ENCODE measurements around the gene DNAI2.
A peak's percentile ranks its signal among the peaks of the same experiment; 100 is the strongest.

The DNAI2 gene

DNA sequence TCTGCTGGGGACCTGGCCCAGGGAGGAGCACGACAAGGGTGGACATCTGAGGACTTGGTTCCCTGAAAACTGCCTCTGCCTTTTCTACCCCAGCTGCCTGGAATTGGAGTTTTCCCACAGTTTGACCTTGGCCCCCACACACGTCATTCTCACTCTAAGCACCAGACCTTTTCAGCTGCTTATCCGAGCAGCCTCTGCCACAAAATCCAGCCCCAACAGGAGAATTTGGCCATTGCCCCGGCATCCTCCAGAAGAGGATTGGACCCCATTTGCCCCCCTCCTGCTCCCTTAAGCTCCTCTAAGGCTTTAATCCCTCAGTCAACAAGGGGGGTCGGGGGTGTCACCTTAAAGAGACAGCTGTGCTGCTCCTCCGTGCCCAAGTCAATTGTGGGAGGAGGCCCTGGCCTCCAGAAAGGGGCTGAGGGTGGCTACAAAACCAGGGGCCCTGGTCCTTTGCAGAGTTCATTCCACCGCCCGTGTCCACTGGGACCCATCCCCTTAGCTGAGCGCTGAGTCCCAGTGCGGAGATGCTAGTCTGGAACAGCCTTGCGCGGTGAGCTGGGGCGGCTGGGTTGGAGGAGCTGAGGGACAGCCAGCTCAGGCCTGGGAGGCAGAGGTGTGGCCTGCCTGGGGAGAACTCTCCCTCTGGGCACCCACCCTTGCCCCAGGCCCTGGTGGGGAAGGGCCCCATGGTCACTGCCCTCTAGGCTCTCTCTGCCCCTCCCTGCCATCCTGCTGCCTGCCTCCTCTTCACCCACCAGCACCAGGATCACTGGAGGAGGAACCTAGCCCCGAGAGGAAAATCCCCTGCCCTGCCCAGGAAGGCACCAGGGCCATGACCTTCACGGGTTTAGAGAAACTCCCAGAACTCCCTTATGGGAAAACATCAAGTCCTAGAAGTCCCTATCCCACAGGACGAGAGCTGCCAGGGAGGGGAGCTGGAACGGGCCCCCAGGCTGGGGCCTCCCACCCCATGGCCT is 41.8 kb upstream of the DNAI2 start:
- DNase-seq (ENCODE audit: insufficient read length, low spot score) (peak; percentile 94), FAIRE-seq (no peak)
- TF ChIP-seq, protein P1, sequence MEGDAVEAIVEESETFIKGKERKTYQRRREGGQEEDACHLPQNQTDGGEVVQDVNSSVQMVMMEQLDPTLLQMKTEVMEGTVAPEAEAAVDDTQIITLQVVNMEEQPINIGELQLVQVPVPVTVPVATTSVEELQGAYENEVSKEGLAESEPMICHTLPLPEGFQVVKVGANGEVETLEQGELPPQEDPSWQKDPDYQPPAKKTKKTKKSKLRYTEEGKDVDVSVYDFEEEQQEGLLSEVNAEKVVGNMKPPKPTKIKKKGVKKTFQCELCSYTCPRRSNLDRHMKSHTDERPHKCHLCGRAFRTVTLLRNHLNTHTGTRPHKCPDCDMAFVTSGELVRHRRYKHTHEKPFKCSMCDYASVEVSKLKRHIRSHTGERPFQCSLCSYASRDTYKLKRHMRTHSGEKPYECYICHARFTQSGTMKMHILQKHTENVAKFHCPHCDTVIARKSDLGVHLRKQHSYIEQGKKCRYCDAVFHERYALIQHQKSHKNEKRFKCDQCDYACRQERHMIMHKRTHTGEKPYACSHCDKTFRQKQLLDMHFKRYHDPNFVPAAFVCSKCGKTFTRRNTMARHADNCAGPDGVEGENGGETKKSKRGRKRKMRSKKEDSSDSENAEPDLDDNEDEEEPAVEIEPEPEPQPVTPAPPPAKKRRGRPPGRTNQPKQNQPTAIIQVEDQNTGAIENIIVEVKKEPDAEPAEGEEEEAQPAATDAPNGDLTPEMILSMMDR (IDR thresholded peaks at IDR 0.05; ENCODE audit: insufficient read depth, missing control alignments) = no peak

DNA sequence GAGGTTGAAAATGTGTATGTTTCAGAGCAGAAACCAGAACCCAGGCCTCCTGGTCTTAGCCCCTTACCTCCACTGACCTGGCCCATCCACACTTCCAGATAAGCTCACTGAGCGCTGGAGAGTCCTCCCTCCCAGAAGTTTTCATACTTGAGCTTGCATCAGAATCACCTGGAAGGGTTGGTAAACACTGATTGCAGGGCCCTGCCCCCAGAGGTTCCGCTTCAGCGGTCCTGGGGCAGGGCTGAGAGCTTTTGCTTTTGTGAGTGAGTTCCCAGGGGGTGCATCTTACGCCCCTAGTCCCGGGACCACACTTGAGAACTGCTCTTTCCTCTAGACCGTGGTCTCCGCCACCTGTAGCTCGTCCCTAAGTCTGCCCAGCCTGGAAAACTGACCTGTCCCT is 40.1 kb upstream of the DNAI2 start:
- TF ChIP-seq, protein P1 (IDR thresholded peaks at IDR 0.05; ENCODE audit: insufficient read depth, missing control alignments) = no peak
- DNase-seq (ENCODE audit: insufficient read length, low spot score) (no peak), FAIRE-seq (no peak)

DNA sequence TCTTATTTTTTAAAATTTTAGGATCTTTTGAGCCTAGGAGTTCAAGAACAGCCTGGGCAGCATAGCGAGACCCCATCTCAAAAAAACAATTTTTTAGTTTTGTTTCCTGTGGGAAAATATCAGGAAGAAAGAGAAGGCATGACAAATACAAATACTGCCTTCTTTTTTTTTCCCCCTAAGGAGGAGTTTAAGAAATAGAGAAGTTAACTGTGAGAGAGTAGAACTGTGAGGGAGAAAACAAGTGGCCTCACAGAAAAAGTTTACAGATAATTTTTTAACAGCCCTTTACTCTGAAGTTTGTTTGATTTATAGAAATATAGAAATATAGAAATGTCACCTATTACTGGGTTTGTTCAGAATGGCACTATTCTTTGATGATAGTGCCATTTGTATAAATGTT is 39.5 kb upstream of the DNAI2 start:
- DNase-seq (ENCODE audit: insufficient read length, low spot score) = no peak
- no peak for FAIRE-seq
- TF ChIP-seq, protein P1 (IDR thresholded peaks at IDR 0.05; ENCODE audit: insufficient read depth, missing control alignments) = no peak

DNA sequence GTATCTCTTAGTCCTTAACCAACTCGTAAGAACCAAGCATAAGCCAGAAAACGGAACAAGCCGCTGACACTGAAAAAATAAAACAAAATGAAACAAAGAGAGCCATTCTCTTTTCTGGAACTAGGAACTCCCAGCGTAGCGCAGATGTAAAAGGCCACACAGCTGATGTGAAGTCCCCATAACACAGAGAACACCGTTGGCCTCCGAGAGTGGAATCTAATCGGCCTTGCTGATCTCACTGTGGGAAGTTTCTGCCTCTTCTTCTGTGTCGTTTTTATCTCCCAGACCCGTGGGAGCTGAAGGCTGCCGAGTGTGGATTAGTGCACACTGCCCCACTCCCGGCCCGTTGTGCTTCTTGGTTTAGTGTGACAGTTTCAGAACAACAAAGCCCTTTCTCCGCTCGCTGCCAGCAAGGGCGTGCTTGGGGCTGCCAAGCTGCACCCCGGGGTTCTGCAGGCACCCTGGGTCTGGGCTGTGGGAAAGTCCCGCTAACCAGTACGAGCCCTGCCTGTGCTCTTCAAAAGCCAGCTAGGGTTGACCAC is 38.9 kb upstream of the DNAI2 start:
- no peak for FAIRE-seq
- DNase-seq (ENCODE audit: insufficient read length, low spot score) = no peak
- TF ChIP-seq, protein P1 (IDR thresholded peaks at IDR 0.05; ENCODE audit: insufficient read depth, missing control alignments) = no peak

DNA sequence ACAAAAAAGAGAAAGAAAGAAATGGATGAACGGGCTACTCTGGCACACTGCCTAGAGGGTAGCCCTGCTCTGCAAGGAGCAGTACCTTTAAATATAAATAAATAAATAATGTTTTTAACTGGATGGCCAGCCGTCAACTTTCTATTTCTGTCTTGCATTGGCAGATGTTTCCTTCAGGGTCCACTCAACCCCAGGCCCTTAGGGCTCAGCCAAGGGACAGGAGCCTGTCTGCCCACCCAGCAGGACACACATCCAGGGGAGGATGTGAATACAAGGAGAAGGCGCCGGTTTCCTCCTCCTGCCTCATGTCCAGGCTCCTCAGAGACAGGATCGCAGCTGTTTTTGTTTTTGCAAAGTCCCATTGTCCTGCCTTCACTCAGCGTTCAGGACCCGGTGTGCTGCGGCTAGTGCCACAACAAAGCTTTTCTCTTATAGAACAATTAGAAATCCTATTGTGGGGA is 38.1 kb upstream of the DNAI2 start:
- TF ChIP-seq, protein P1 (IDR thresholded peaks at IDR 0.05; ENCODE audit: insufficient read depth, missing control alignments) = no peak
- no peak for FAIRE-seq
- DNase-seq (ENCODE audit: insufficient read length, low spot score) = no peak

DNA sequence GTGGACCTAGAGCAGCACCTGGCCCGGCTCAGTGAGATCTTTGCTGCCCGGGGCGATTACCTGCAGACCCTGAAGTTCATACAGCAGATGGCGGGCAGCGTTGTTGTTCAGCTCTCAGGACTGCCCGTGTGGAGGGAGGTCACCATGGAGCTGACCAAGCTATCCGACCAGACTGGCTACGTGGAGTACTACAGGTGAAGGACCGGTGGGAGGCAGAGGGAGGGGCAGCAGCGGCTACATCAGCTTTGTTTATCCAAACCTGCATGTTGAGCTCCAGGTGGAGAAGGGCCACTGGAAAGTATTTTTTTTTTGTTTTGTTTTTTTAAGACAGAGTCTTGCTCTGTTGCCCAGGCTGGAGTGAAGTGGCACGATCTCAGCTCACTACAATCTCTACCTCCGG is 36.7 kb upstream of the DNAI2 start:
- FAIRE-seq (no peak), DNase-seq (ENCODE audit: insufficient read length, low spot score) (no peak)
- TF ChIP-seq, protein P1 (IDR thresholded peaks at IDR 0.05; ENCODE audit: insufficient read depth, missing control alignments) = no peak

DNA sequence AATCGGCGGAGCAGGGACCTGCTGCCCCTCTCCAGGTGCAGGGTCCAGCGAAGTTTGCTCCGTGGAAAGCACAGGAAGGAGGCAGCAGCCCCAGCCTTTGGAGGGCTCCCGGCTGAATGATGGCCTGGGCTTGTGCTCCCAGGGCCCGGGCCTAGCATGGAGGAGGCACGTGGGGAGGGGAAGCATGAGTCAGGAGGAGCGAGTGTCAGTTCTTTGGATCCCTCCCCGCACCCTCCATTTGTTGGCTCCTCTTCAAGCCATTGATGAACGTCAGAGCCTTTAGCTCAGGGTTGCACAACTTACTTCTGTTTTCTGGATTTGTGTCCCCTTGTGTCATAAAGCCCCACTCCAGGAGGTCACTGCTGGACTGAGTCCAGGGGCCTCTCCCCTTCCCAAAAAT is 34.9 kb upstream of the DNAI2 start:
- DNase-seq (ENCODE audit: insufficient read length, low spot score) = no peak
- TF ChIP-seq, protein P1 (IDR thresholded peaks at IDR 0.05; ENCODE audit: insufficient read depth, missing control alignments) = no peak
- FAIRE-seq = no peak
